GM19467 (cell line): ENCODE results near the gene VWA3B.
"Not testable (repeated sequence)": the region's sequence is repeated elsewhere in the genome, so short reads cannot be mapped to it uniquely, and the experiment has no call there.

ENCODE experiments used
- ATAC-seq: cut with Tn5 transposase; IDR thresholded peaks from one replicate; pipeline ENCODE4 v1.9.1; 2021; ENCODE audit warnings: mild to moderate bottlenecking, moderate library complexity; ENCODE audit not compliant: unreplicated experiment

Gene VWA3B

GRCh38 chr2:98086491-98087446, at the start of gene VWA3B:
VWA3B (plus strand) TSS chr2:98087167; CDS start chr2:98093093, 5,926 bp downstream.
- ATAC-seq, result peak; percentile 79

GRCh38 chr2:98037206-98037605, 49.8 kb upstream of the VWA3B start:
- no peak for ATAC-seq

- no peak for ATAC-seq
Measured at GRCh38 chr2:98037666-98038336, 49.2 kb upstream of the VWA3B start.

GRCh38 chr2:98039085-98039756, 47.7 kb upstream of the VWA3B start:
- ATAC-seq, result no peak

- ATAC-seq, result no peak
Measured at GRCh38 chr2:98040331-98040939, 46.5 kb upstream of the VWA3B start.

GRCh38 chr2:98043101-98043500, 43.9 kb upstream of the VWA3B start:
- ATAC-seq, result no peak

GRCh38 chr2:98044730-98045129, 42.2 kb upstream of the VWA3B start:
- ATAC-seq, result not testable (repeated sequence)

- ATAC-seq, result no peak
Measured at GRCh38 chr2:98050070-98050469, 36.9 kb upstream of the VWA3B start.

GRCh38 chr2:98058191-98058975, 28.6 kb upstream of the VWA3B start:
- ATAC-seq, result no peak

GRCh38 chr2:98060277-98060676, 26.7 kb upstream of the VWA3B start:
- ATAC-seq, result no peak

GRCh38 chr2:98063291-98063854, 23.6 kb upstream of the VWA3B start:
- no peak for ATAC-seq

GRCh38 chr2:98065808-98066207, 21.2 kb upstream of the VWA3B start:
- no peak for ATAC-seq

- ATAC-seq, result no peak
Measured at GRCh38 chr2:98067160-98067559, 19.8 kb upstream of the VWA3B start.

- ATAC-seq, result no peak
Measured at GRCh38 chr2:98070081-98070480, 16.9 kb upstream of the VWA3B start.

- ATAC-seq, result no peak
Measured at GRCh38 chr2:98072442-98072841, 14.5 kb upstream of the VWA3B start.

- ATAC-seq, result no peak
Measured at GRCh38 chr2:98078701-98079100, 8.3 kb upstream of the VWA3B start.

- ATAC-seq, result no peak
Measured at GRCh38 chr2:98084151-98084868, 2.7 kb upstream of the VWA3B start.

- ATAC-seq, result no peak
Measured at GRCh38 chr2:98084869-98085238, 2.1 kb upstream of the VWA3B start.

- ATAC-seq, result no peak
Measured at GRCh38 chr2:98085649-98086048, 1.3 kb upstream of the VWA3B start.
